Prostate gland (tissue), 2 donors: ENCODE data around the gene KBTBD13. TPM values are rescaled to one million over a fixed set of nuclear protein-coding genes. Genes with fewer than 3 reads are reported as not detected.

Source experiments
- DNase-seq: peaks from one replicate; pipeline ENCODE4 v3.0.0-alpha.2; 2019; ENCODE audit warnings: low spot score
- H3K27ac ChIP-seq, 2 donors: fragments of 200-600 bp; sonication (generic); 2 replicates each; pipeline ENCODE4 v1.5.1; 2017 to 2019
- H3K27me3 ChIP-seq: fragments of 200-600 bp; sonication (generic); replicated peaks from 2 replicates; pipeline ENCODE4 v1.5.1; 2019; ENCODE audit not compliant: insufficient read depth
- H3K36me3 ChIP-seq, 2 donors: fragments of 200-600 bp; sonication (generic); 1 replicate in 1 of 2; 2 replicates in 1 of 2; pipeline versions ENCODE4 v1.5.1 to v1.8.1; 2017 to 2019
- H3K4me1 ChIP-seq: fragments of 200-600 bp; sonication (generic); replicated peaks from 2 replicates; pipeline ENCODE4 v1.5.1; 2019
- H3K4me3 ChIP-seq, 2 donors: fragments of 200-600 bp; sonication (generic); 2 replicates each; pipeline ENCODE4 v1.5.1; 2017 to 2019
- H3K9me3 ChIP-seq: fragments of 200-600 bp; sonication (generic); 2 replicates; pipeline ENCODE4 v1.5.1; 2017
- CTCF ChIP-seq, 4 experiments: fragments of 200-600 bp in 2 of 4; fragments of 450-650 bp in 2 of 4; sonication (generic) in 2 of 4; IDR thresholded peaks; 1 replicate in 3 of 4; 2 replicates in 1 of 4; pipeline ENCODE4 v1.5.1; 2016 to 2019; ENCODE audit warnings: antibody characterized with exemption in 4 of 4, mild to moderate bottlenecking in 2 of 4, moderate library complexity in 2 of 4
- POLR2A ChIP-seq: fragments of 450-650 bp; IDR thresholded peaks from one replicate; pipeline ENCODE4 v1.6.1; 2016; ENCODE audit warnings: antibody characterized with exemption, mild to moderate bottlenecking
- POLR2AphosphoS5 ChIP-seq: sonication (generic); formaldehyde crosslinking; IDR thresholded peaks from one replicate; pipeline ENCODE4 v1.6.1; 2017; ENCODE audit warnings: antibody characterized with exemption
- WGBS: methylation state at CpG from one replicate; pipeline ENCODE4 v1.1.5; 2018; 5-methylcytosine and 5-hydroxymethylcytosine counted together
- intact Hi-C: fragments of 100-400 bp; cut with DNase I; formaldehyde crosslinking; loops from one replicate; pipeline ENCODE4 v1.14.2; 2022
- total RNA-seq, 2 donors: library from RNA; depleted of rRNA; stranded (reverse); fragments of >200 nt; gene quantifications; one replicate each; pipeline ENCODE4 v1.1.0, GENCODE V29; 2016

The KBTBD13 gene
- total RNA-seq, 2 donors from 2014 or later: 0.57 TPM; not detected in 1

- Histone ChIP-seq H3K4me3 (no peak overlapping the region), H3K27ac (no peak overlapping the region), H3K36me3 (no peaks in the 10 kb centered on the region), H3K9me3 (no peaks in the 10 kb centered on the region), H3K27me3 (no peaks in the 10 kb centered on the region), H3K4me1 (no peaks in the 10 kb centered on the region)
- intact Hi-C loops: no loop called here
- TF ChIP-seq POLR2AphosphoS5 (no peak), CTCF (IDR thresholded peaks at IDR 0.05) (no peak), POLR2A (no peak)
- no peak for DNase-seq
- 71% methylated on average over 15 of the region's 16 CpGs for WGBS
Observed at GRCh38 chr15:65058394-65059368, 17.9 kb upstream of the KBTBD13 start.

- Histone ChIP-seq H3K4me3 (no peak overlapping the region), H3K36me3 (no peaks in the 10 kb centered on the region), H3K9me3 (no peaks in the 10 kb centered on the region), H3K27me3 (no peaks in the 10 kb centered on the region), H3K4me1 (no peaks in the 10 kb centered on the region), H3K27ac (no peak overlapping the region)
- intact Hi-C loops: no loop called here
- TF ChIP-seq POLR2AphosphoS5 (no peak), POLR2A (no peak), CTCF (IDR thresholded peaks at IDR 0.05) (no peak)
- DNase-seq: no peak
- 88% methylated on average over 3 of the region's 3 CpGs for WGBS
Observed at GRCh38 chr15:65059369-65059750, 17.2 kb upstream of the KBTBD13 start.

- no peak overlapping the region for H3K27ac ChIP-seq
- 76% methylated on average over 4 of the region's 4 CpGs for WGBS
Observed at GRCh38 chr15:65059931-65060596, 16.5 kb upstream of the KBTBD13 start.

GRCh38 chr15:65060641-65061397, 15.7 kb upstream of the KBTBD13 start:
- WGBS: 71% methylated on average over 6 of the region's 6 CpGs
- Histone ChIP-seq H3K27ac (no peak overlapping the region), H3K27me3 (no peaks in the 10 kb centered on the region), H3K9me3 (no peaks in the 10 kb centered on the region), H3K4me1 (no peaks in the 10 kb centered on the region), H3K36me3 (no peaks in the 10 kb centered on the region), H3K4me3 (no peak overlapping the region)
- intact Hi-C loops: no loop called here
- DNase-seq: no peak
- TF ChIP-seq POLR2A: no peak
- no peak for TF ChIP-seq CTCF (IDR thresholded peaks at IDR 0.05)
- TF ChIP-seq POLR2AphosphoS5: no peak

More at GRCh38 chr15:65059931-65060596, 16.5 kb upstream of the KBTBD13 start:
- TF ChIP-seq CTCF (IDR thresholded peaks at IDR 0.05) (no peak), POLR2A (no peak), POLR2AphosphoS5 (no peak)
- Histone ChIP-seq H3K36me3 (no peaks in the 10 kb centered on the region), H3K4me1 (no peaks in the 10 kb centered on the region), H3K4me3 (no peak overlapping the region), H3K27me3 (no peaks in the 10 kb centered on the region), H3K9me3 (no peaks in the 10 kb centered on the region)
- DNase-seq: no peak
- intact Hi-C loops: no loop called here
